Common myeloid progenitor, CD34-positive (primary cell): Measurements from ENCODE around the gene ARHGEF18.
A peak's percentile ranks its signal among the peaks of the same experiment; 100 is the strongest.

Experiments
- CTCF ChIA-PET: fragments of 350-600 bp; sonication (Branson Sonifier 250); formaldehyde crosslinking; loops from one replicate; lab custom pipeline; 2021; ENCODE audit warnings: antibody characterized with exemption; lab: Charles Lee
- POLR2A ChIA-PET: fragments of 350-600 bp; sonication (Branson Sonifier 250); formaldehyde crosslinking; loops from one replicate; lab custom pipeline; 2021; ENCODE audit warnings: antibody characterized with exemption; lab: Charles Lee
- DNase-seq, 3 donors: peaks; one replicate each; pipeline versions ENCODE4 v3.0.0 to v3.0.0-alpha.2; 2013
- H3K27ac ChIP-seq, 2 experiments: 1 replicate in 1 of 2; 2 replicates in 1 of 2; pipeline ENCODE4 v1.7.0; 2013; ENCODE audit warnings: inconsistent platforms in 2 of 2, low read length in 2 of 2, mild to moderate bottlenecking in 2 of 2, low read depth in 1 of 2, moderate library complexity in 1 of 2; ENCODE audit not compliant: severe bottlenecking in 2 of 2, insufficient read depth in 1 of 2, poor library complexity in 1 of 2
- H3K27me3 ChIP-seq, 5 experiments: replicated peaks in 2 of 5; 1 replicate in 3 of 5; 2 replicates in 2 of 5; pipeline versions ENCODE4 v1.6.1 to v1.7.0; 2013; ENCODE audit warnings: low read length in 4 of 5, mild to moderate bottlenecking in 2 of 5, moderate library complexity in 2 of 5, inconsistent platforms in 1 of 5; ENCODE audit not compliant: insufficient read depth in 5 of 5, control insufficient read depth in 4 of 5
- H3K36me3 ChIP-seq, 4 experiments: 1 replicate in 2 of 4; 2 replicates in 2 of 4; pipeline versions ENCODE4 v1.6.1 to v1.7.0; 2013; ENCODE audit warnings: low read length in 3 of 4, control low read depth in 1 of 4, mild to moderate bottlenecking in 1 of 4; ENCODE audit not compliant: control insufficient read depth in 4 of 4, insufficient read depth in 4 of 4
- H3K4me1 ChIP-seq, 4 experiments: 1 replicate in 3 of 4; 2 replicates in 1 of 4; pipeline versions ENCODE4 v1.6.1 to v1.7.1; 2013; ENCODE audit warnings: low read length in 3 of 4, mild to moderate bottlenecking in 3 of 4, control low read depth in 1 of 4, inconsistent platforms in 1 of 4, moderate library complexity in 1 of 4; ENCODE audit not compliant: control insufficient read depth in 4 of 4, insufficient read depth in 4 of 4; ENCODE audit errors: control extremely low read depth in 1 of 4
- H3K4me3 ChIP-seq, 7 experiments: 1 replicate in 4 of 7; 2 replicates in 3 of 7; pipeline versions ENCODE4 v1.5.1 to v1.7.0; 2013; ENCODE audit warnings: mild to moderate bottlenecking in 7 of 7, low read length in 6 of 7, moderate library complexity in 6 of 7, inconsistent platforms in 2 of 7, low read depth in 2 of 7, control low read depth in 1 of 7; ENCODE audit not compliant: insufficient read depth in 4 of 7, control insufficient read depth in 1 of 7; ENCODE audit errors: extremely low read depth in 1 of 7
- H3K9me3 ChIP-seq, 5 experiments: 1 replicate in 4 of 5; 2 replicates in 1 of 5; pipeline versions ENCODE4 v1.6.1 to v1.7.1; 2013; ENCODE audit warnings: low read length in 4 of 5, mild to moderate bottlenecking in 2 of 5, inconsistent platforms in 1 of 5, low read depth in 1 of 5, moderate library complexity in 1 of 5; ENCODE audit not compliant: control insufficient read depth in 4 of 5, insufficient read depth in 2 of 5; ENCODE audit errors: control extremely low read depth in 1 of 5
- WGBS: methylation state at CpG from one replicate; pipeline ENCODE4 v1.1.5; 2013; ENCODE audit not compliant: insufficient coverage; 5-methylcytosine and 5-hydroxymethylcytosine counted together

The ARHGEF18 gene

DNA sequence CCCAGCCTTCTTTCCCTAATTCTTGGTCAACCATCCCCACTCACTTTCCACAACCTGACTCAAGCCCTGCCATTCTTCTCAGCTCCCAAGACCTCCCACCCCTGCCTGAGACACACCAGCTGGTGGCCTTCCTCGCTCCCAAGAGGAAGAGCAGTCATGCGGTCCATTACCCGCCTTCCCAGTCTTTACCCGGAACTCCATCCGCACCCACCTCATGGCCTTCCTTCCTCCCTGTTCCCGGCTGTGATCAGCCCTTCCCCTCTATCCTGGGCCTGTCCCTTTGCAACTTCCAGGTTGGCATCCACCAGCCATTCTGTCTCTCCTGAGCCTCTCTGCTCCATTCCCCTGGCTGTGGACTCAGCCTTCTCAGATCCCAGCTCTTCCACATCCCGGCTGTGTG lies 35.9 kb upstream of the ARHGEF18 start:
- ChIA-PET POLR2A (no interaction called here), CTCF (no interaction called here)
- WGBS: 91% methylated on average over 5 of the region's 7 CpGs
- Histone ChIP-seq H3K27me3 (no peaks in the 10 kb centered on the region), H3K36me3 (no peaks in the 10 kb centered on the region), H3K27ac (no peak overlapping the region), H3K4me1 (no peaks in the 10 kb centered on the region), H3K9me3 (peaks cover 0 to 2% (median 0%) of the 10 kb centered on the region in 5 experiments), H3K4me3 (no peak overlapping the region)
- DNase-seq: no peak

DNA sequence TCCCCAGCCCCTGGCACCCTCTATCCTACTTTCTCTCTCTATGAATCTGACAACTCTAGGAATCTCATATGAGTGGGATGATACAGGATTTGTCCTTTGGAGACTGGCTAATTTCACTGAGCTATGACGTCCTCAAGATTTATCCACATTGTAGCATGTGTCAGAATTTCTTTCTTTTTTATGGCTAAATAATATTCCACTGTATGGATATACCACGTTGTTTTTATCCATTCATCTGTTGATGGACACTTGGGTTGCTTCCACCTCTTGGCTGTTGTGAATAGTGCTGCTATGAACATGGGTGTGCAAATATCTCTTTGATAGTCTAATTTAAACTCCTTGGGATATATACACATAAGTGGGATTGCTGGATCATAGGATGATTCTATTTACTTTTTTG lies 30.6 kb upstream of the ARHGEF18 start:
- no peaks in the 10 kb centered on the region for H3K4me1 ChIP-seq
- no peak overlapping the region for H3K4me3 ChIP-seq
- no peak for DNase-seq
- no peaks in the 10 kb centered on the region for H3K27me3 ChIP-seq
- ChIA-PET POLR2A (no interaction called here), CTCF (interaction anchor here (0.7 kb wide), 1 partner anchor 181 kb away, joined by 3 read pairs; no protein-coding TSS in a partner anchor)
- no peaks in the 10 kb centered on the region for H3K36me3 ChIP-seq
- H3K27ac ChIP-seq: no peak overlapping the region
- peaks cover 0 to 4% (median 0%) of the 10 kb centered on the region in 5 experiments for H3K9me3 ChIP-seq
- no CpG with 5 or more reads among the region's 2 CpGs for WGBS

- CTCF ChIA-PET: interaction anchor here (0.8 to 1.4 kb wide), 5 partner anchors 11 to 177 kb away, joined by 3 to 8 read pairs (median 3); no protein-coding TSS in a partner anchor
Measured at GRCh38 chr19:7326105-7326877, 22.4 kb upstream of the ARHGEF18 start.

GRCh38 chr19:7327802-7328201 lies 20.9 kb upstream of the ARHGEF18 start:
- Histone ChIP-seq H3K9me3 (peaks cover 0 to 7% (median 0%) of the 10 kb centered on the region in 5 experiments), H3K36me3 (no peaks in the 10 kb centered on the region), H3K4me1 (peaks cover 0 to 3% (median 0%) of the 10 kb centered on the region in 4 experiments), H3K27ac (no peak overlapping the region), H3K4me3 (no peak overlapping the region), H3K27me3 (no peaks in the 10 kb centered on the region)
- no CpG with 5 or more reads among the region's 1 CpG for WGBS
- no peak for DNase-seq
- CTCF ChIA-PET: interaction anchor here (1.4 to 3.3 kb wide), 2 partner anchors 12 to 13 kb away, joined by 3 to 34 read pairs; no protein-coding TSS in a partner anchor
- POLR2A ChIA-PET: no interaction called here

More at GRCh38 chr19:7326105-7326877, 22.4 kb upstream of the ARHGEF18 start:
- Histone ChIP-seq H3K27me3 (no peaks in the 10 kb centered on the region), H3K4me3 (no peak overlapping the region), H3K4me1 (peaks cover 0 to 3% (median 0%) of the 10 kb centered on the region in 4 experiments), H3K27ac (no peak overlapping the region), H3K36me3 (no peaks in the 10 kb centered on the region), H3K9me3 (peaks cover 0 to 7% (median 0%) of the 10 kb centered on the region in 5 experiments)
- DNase-seq: peak in 1 of 3 donors; percentile 45
- WGBS: 86% methylated on average over 6 of the region's 10 CpGs
- POLR2A ChIA-PET: interaction anchor here (0.6 kb wide), 2 partner anchors 36 to 93 kb away, joined by 3 to 6 read pairs; no protein-coding TSS in a partner anchor

DNA sequence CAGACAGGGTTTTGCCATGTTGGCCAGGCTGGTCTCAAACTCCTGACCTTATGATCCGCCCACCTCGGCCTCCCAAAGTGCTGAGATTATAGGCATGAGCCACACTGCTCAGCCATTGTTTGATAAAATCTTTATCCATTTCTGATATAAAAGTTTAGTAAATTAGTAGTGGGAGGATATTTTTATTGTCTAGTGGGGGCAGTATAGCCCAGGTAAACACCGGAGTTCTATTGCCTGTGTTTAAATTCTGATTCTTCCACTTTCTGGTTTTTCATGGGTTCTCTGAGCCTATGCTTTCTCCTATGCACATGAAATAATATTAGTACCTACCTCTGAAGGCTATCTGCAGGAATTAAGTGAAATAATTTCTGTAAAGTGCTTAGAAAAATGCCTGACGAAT lies 20.1 kb upstream of the ARHGEF18 start:
- Histone ChIP-seq H3K27ac (no peak overlapping the region), H3K4me1 (peaks cover 0 to 8% (median 3%) of the 10 kb centered on the region in 4 experiments), H3K4me3 (no peak overlapping the region), H3K36me3 (no peaks in the 10 kb centered on the region), H3K27me3 (no peaks in the 10 kb centered on the region), H3K9me3 (peaks cover 0 to 7% (median 0%) of the 10 kb centered on the region in 5 experiments)
- DNase-seq: peak in 1 of 3 donors; percentile 46
- POLR2A ChIA-PET: no interaction called here
- WGBS: 94% methylated on average over 3 of the region's 4 CpGs
- CTCF ChIA-PET: interaction anchor here (0.6 to 3.3 kb wide), 5 partner anchors 12 to 179 kb away, joined by 3 to 34 read pairs (median 5); no protein-coding TSS in a partner anchor

- WGBS: 96% methylated on average over 4 of the region's 4 CpGs
- DNase-seq: no peak
- CTCF ChIA-PET: no interaction called here
- Histone ChIP-seq H3K4me1 (peaks cover 0 to 23% (median 10%) of the 10 kb centered on the region in 4 experiments), H3K36me3 (no peaks in the 10 kb centered on the region), H3K27me3 (no peaks in the 10 kb centered on the region), H3K9me3 (no peaks in the 10 kb centered on the region), H3K27ac (no peak overlapping the region), H3K4me3 (no peak overlapping the region)
- POLR2A ChIA-PET: no interaction called here
Measured at GRCh38 chr19:7331446-7331845, 17.3 kb upstream of the ARHGEF18 start.
